ENCODE measurements around the gene IL1RAP.

DNA sequence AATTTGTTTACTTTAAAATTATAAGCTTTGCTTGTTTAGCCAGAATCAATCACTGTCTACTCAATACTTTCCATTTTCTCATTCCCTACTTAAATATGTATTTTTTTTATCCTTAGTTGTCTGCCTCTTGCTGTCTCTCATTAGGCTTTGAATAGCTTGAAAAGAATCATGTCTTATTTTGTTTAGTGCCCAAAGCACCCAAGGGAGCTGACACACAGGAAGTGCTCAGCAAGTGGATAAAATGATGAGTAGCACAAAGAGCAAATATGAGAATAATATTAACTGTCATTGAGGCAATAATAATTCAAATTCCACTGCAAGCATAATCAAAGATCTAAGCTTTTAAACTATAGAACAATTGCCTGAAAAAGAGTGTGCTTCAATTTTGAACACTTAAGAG is 19.0 kb upstream of the IL1RAP start:
- TF ChIP-seq, protein P1, sequence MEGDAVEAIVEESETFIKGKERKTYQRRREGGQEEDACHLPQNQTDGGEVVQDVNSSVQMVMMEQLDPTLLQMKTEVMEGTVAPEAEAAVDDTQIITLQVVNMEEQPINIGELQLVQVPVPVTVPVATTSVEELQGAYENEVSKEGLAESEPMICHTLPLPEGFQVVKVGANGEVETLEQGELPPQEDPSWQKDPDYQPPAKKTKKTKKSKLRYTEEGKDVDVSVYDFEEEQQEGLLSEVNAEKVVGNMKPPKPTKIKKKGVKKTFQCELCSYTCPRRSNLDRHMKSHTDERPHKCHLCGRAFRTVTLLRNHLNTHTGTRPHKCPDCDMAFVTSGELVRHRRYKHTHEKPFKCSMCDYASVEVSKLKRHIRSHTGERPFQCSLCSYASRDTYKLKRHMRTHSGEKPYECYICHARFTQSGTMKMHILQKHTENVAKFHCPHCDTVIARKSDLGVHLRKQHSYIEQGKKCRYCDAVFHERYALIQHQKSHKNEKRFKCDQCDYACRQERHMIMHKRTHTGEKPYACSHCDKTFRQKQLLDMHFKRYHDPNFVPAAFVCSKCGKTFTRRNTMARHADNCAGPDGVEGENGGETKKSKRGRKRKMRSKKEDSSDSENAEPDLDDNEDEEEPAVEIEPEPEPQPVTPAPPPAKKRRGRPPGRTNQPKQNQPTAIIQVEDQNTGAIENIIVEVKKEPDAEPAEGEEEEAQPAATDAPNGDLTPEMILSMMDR (IDR thresholded peaks at IDR 0.05) = no peak
- TF ChIP-seq POLR2A (IDR thresholded peaks at IDR 0.05) = no peak
